ENCODE measurements around the gene ZNF646. TPM values are rescaled to one million over a fixed set of nuclear protein-coding genes. Genes with fewer than 3 reads are reported as not detected.

ZNF646 gene
- total and polyA plus RNA-seq, 2 of the 13 experiments (the other 11 are each of a cell fraction or from before 2014, with no cell fraction given), result 3.4 to 10.9 TPM

- TF ChIP-seq MYPOP (CRISPR knock-in tag; IDR thresholded peaks at IDR 0.05) (no peak), AKAP8 (CRISPR knock-in tag; IDR thresholded peaks at IDR 0.05) (no peak), FOSL2 (CRISPR knock-in tag; IDR thresholded peaks at IDR 0.05) (peak; percentile 79), SMARCE1 (IDR thresholded peaks at IDR 0.05; ENCODE audit: borderline replicate concordance) (no peak), SKIL (CRISPR knock-in tag; IDR thresholded peaks at IDR 0.05; ENCODE audit: borderline replicate concordance) (no peak), PPARG (CRISPR knock-in tag; conservative IDR thresholded peaks at IDR 0.05) (peak; percentile 71; the same call in 1 of the 2 replicates)
Observed at GRCh38 chr16:31052114-31052513, 22.1 kb upstream of the ZNF646 start (continued).

GRCh38 chr16:31055613-31056012 lies 18.6 kb upstream of the ZNF646 start:
- no peak overlapping the region for H2AFZ ChIP-seq (ENCODE audit: low read length)
- no TSS peak for BruUV-seq (replicated peaks)
- H3K27me3 ChIP-seq (ENCODE audit: control insufficient read depth in 1 of 2, insufficient read depth in 2 of 2, low read length in 2 of 2), result 0 out of 5 replicates have a peak, but pooled peaks cover 0 to 2% of the 10 kb centered on the region in 2 experiments
- no peak overlapping the region for H3K27ac ChIP-seq (ENCODE audit: extremely low read length, insufficient read depth, low read length)
- ChIA-PET CTCF (ENCODE audit: low intra/inter-chr PET ratio, low total read pairs) (no interaction called here), POLR2A (interaction anchor here (0.8 kb wide), 1 partner anchor 14 kb away, joined by 3 read pairs; no protein-coding TSS in a partner anchor)
- H3K36me3 ChIP-seq (replicated peaks in 1 of 2; ENCODE audit: control insufficient read depth in 1 of 2, insufficient read depth in 2 of 2, low read length in 2 of 2), result peaks cover under 1 to 2% of the 10 kb centered on the region in 2 experiments; a peak in 1 of 5 replicates
- 77% methylated on average over 4 of the region's 4 CpGs for WGBS (ENCODE audit: low lambda C conversion rate)
- H3K9ac ChIP-seq (ENCODE audit: insufficient read depth, low read depth, low read length), result no peak overlapping the region
- H4K20me1 ChIP-seq (ENCODE audit: insufficient read depth, low read length), result no peaks in the 10 kb centered on the region
- ATAC-seq, result peak; percentile 20; the same call in 2 of the 3 replicates
- H3K4me1 ChIP-seq (ENCODE audit: insufficient read depth, low read length), result peaks cover 9% of the 10 kb centered on the region
- no peaks in the 10 kb centered on the region for H3K79me2 ChIP-seq (ENCODE audit: insufficient read depth, low read length)
- no peaks in the 10 kb centered on the region for H3K9me3 ChIP-seq (ENCODE audit: low read length)
- intact Hi-C loops (cut with micrococcal nuclease; ENCODE audit: unreplicated experiment), result no loop called here
- no peak overlapping the region for H3K4me2 ChIP-seq (ENCODE audit: low read depth, low read length)
- no peak overlapping the region for H3K4me3 ChIP-seq (replicated peaks in 1 of 3; ENCODE audit: insufficient read depth in 1 of 3, low read depth in 2 of 3, low read length in 3 of 3)
- no peak for FAIRE-seq
- no peak for DNase-seq (ENCODE audit: low spot score)
- in situ Hi-C loops (cut with HindIII; ENCODE audit: extremely low pct_ligation_motif_present, low pct_unique_long_range_greater_than_20kb), result no loop called here
- TF ChIP-seq CHD4 (IDR thresholded peaks at IDR 0.05; ENCODE audit: borderline replicate concordance, low read length), result no peak
- TF ChIP-seq SRY (CRISPR knock-in tag; IDR thresholded peaks at IDR 0.05), result no peak
- no peak for TF ChIP-seq TMF1 (CRISPR knock-in tag; IDR thresholded peaks at IDR 0.05; ENCODE audit: low read depth)
- no peak for TF ChIP-seq ZFY (CRISPR knock-in tag; IDR thresholded peaks at IDR 0.05)
- TF ChIP-seq ZNF318 (CRISPR knock-in tag; IDR thresholded peaks at IDR 0.05), result no peak
